HepG2 (cell line): Measurements from ENCODE around the gene BCKDHB. TPM values are rescaled to one million over a fixed set of nuclear protein-coding genes. Genes with fewer than 3 reads are reported as not detected.

ENCODE experiments used
- ATF7 ChIP-seq, 2 experiments: fragments of 450-650 bp in 1 of 2; sonication (generic) in 1 of 2; formaldehyde crosslinking in 1 of 2; IDR thresholded peaks; 2 replicates each; pipeline versions ENCODE4 v1.4.0 to v1.6.1; 2016 to 2020; ENCODE audit warnings: antibody characterized with exemption in 1 of 2, mild to moderate bottlenecking in 1 of 2, missing genetic modification reagents in 1 of 2
- HNRNPK ChIP-seq: fragments of 200-400 bp; formaldehyde crosslinking; IDR thresholded peaks from 2 replicates; pipeline ENCODE4 v1.6.1; 2018; ENCODE audit warnings: low read length, low read depth, moderate library complexity, mild to moderate bottlenecking; ENCODE audit not compliant: poor library complexity, severe bottlenecking
- HOXD1 ChIP-seq: sonication (generic); formaldehyde crosslinking; IDR thresholded peaks from 2 replicates; pipeline ENCODE4 v1.5.0; 2020; ENCODE audit warnings: missing genetic modification reagents
- NFKB2 ChIP-seq: sonication (generic); formaldehyde crosslinking; IDR thresholded peaks from 2 replicates; pipeline ENCODE4 v1.4.0; 2020; ENCODE audit warnings: missing genetic modification reagents, borderline replicate concordance
- REL ChIP-seq: sonication (generic); formaldehyde crosslinking; conservative IDR thresholded peaks from 2 replicates; pipeline ENCODE4 v1.8.0; 2022; ENCODE audit warnings: mild to moderate bottlenecking, missing genetic modification reagents, moderate library complexity
- SRSF4 ChIP-seq: fragments of 200-400 bp; formaldehyde crosslinking; IDR thresholded peaks from one replicate; pipeline ENCODE4 v1.6.1; 2018; ENCODE audit warnings: mild to moderate bottlenecking, low read depth, low read length, moderate library complexity; ENCODE audit not compliant: poor library complexity, severe bottlenecking
- ZNF337 ChIP-seq: sonication (generic); formaldehyde crosslinking; IDR thresholded peaks from 2 replicates; pipeline ENCODE4 v1.5.1; 2020; ENCODE audit warnings: missing genetic modification reagents, low read depth, mild to moderate bottlenecking, borderline replicate concordance
- ZNF383 ChIP-seq: sonication (generic); formaldehyde crosslinking; IDR thresholded peaks from 2 replicates; pipeline ENCODE4 v1.4.0; 2020; ENCODE audit warnings: missing genetic modification reagents, mild to moderate bottlenecking, borderline replicate concordance
- ZNF761 ChIP-seq: sonication (generic); formaldehyde crosslinking; conservative IDR thresholded peaks from 2 replicates; pipeline ENCODE4 v1.4.0; 2020; ENCODE audit warnings: mild to moderate bottlenecking, missing genetic modification reagents
- polyA plus RNA-seq, 8 experiments: library from polyadenylated mRNA; depleted of rRNA in 3 of 8; stranded (reverse) in 7 of 8; unstranded in 1 of 8; fragments of >200 nt; fragmentation: Illumina TruSeq in 4 of 8; extraction: Trizol in 4 of 8; gene quantifications; 2 replicates each; pipeline versions ENCODE4 v1.2.1 to v1.2.3, GENCODE V29; 2011 to 2016; ENCODE audit warnings: low read depth in 4 of 8, missing spikeins in 1 of 8, mixed read lengths in 1 of 8; ENCODE audit not compliant: insufficient read depth in 1 of 8
- total RNA-seq, 5 experiments: library from RNA; depleted of rRNA; stranded (reverse); fragments of >200 nt; fragmentation: Illumina TruSeq; extraction: Trizol; gene quantifications; 2 replicates each; pipeline ENCODE4 v1.2.3, GENCODE V29; 2016; ENCODE audit warnings: low read depth in 1 of 5
- TF ChIP-seq, protein P1 (sequence below): sonication (generic); formaldehyde crosslinking; IDR thresholded peaks from 2 replicates; pipeline ENCODE4 v1.9.0; 2021; ENCODE audit warnings: missing genetic modification reagents, mild to moderate bottlenecking, borderline replicate concordance
- TF ChIP-seq, protein P2 (sequence below): IDR thresholded peaks from 2 replicates; pipeline ENCODE4 v1.6.1; 2016; ENCODE audit warnings: missing compliant biosample characterization, missing genetic modification reagents, borderline replicate concordance
- TF ChIP-seq, protein P3 (sequence below): sonication (generic); formaldehyde crosslinking; IDR thresholded peaks from 2 replicates; pipeline ENCODE4 v1.4.0; 2020; ENCODE audit warnings: low read depth, mild to moderate bottlenecking, missing genetic modification reagents
- TF ChIP-seq, protein P4 (sequence below): sonication (generic); formaldehyde crosslinking; IDR thresholded peaks from 2 replicates; pipeline ENCODE4 v1.8.0; 2022; ENCODE audit warnings: low read depth, missing genetic modification reagents
- TF ChIP-seq, protein P5 (sequence below): IDR thresholded peaks from 2 replicates; pipeline ENCODE4 v1.6.1; 2016; ENCODE audit warnings: low read depth, control low read depth
- TF ChIP-seq, protein P6 (sequence below): sonication (generic); formaldehyde crosslinking; IDR thresholded peaks from 2 replicates; pipeline ENCODE4 v1.8.1; 2023; ENCODE audit warnings: mild to moderate bottlenecking, missing genetic modification reagents
- TF ChIP-seq, protein P7 (sequence below): sonication (generic); formaldehyde crosslinking; IDR thresholded peaks from 2 replicates; pipeline ENCODE4 v1.4.0; 2020; ENCODE audit warnings: missing genetic modification reagents

Gene BCKDHB
- total and polyA plus RNA-seq, 2 of the 13 experiments (the other 11 are each of a cell fraction or from before 2014, with no cell fraction given) = 10.8 to 13.6 TPM

DNA sequence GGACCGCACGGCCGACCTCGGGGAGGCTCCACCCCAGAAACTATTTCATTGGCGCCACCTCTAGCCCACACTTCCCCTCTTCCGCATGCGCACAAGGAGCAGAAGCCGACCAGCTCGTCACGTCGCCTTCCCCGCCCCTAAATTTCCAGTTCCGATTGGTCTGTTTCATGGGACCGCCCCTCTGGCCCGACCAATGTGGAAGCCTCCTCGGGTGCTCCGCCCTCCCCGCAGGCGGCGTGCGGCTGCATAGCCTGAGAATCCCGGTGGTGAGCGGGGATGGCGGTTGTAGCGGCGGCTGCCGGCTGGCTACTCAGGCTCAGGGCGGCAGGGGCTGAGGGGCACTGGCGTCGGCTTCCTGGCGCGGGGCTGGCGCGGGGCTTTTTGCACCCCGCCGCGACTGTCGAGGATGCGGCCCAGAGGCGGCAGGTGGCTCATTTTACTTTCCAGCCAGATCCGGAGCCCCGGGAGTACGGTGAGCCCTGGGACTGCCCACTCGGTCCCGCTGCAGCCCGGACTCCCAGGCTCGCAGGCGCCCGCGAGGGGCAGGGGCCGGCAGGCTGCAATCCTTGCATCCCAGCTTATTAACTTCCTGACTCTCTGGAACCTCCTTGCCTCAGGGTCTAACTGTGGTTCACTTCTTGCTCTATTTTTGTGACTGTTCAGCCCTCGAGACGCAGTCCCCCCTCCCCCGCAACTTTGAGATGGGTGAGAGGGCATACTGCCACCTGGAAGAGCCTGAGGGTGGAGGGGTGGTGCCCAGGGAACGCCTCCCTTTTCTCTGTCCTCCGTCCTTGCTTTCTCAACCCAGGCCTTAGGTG is at the start of gene BCKDHB (continued):
- TF ChIP-seq, protein P1, sequence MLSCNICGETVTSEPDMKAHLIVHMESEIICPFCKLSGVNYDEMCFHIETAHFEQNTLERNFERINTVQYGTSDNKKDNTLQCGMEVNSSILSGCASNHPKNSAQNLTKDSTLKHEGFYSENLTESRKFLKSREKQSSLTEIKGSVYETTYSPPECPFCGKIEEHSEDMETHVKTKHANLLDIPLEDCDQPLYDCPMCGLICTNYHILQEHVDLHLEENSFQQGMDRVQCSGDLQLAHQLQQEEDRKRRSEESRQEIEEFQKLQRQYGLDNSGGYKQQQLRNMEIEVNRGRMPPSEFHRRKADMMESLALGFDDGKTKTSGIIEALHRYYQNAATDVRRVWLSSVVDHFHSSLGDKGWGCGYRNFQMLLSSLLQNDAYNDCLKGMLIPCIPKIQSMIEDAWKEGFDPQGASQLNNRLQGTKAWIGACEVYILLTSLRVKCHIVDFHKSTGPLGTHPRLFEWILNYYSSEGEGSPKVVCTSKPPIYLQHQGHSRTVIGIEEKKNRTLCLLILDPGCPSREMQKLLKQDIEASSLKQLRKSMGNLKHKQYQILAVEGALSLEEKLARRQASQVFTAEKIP (CRISPR knock-in tag) = no peak
- TF ChIP-seq NFKB2 (CRISPR knock-in tag) (peak; percentile 76; the same call in 1 of the 2 replicates), SRSF4 (no peak), HOXD1 (peak; percentile 67; the same call in 1 of the 2 replicates), HNRNPK (no peak), ZNF761 (peak; percentile 70; the same call in 1 of the 2 replicates), ZNF383 (CRISPR knock-in tag) (no peak), ATF7 (IDR thresholded peaks at IDR 0.05) (no peak), ATF7 (CRISPR knock-in tag; IDR thresholded peaks at IDR 0.05) (no peak), REL (CRISPR knock-in tag) (0 out of 2 replicates have a peak, but pooled peaks have one; percentile 67), ZNF337 (CRISPR knock-in tag) (no peak)
- TF ChIP-seq, protein P2, sequence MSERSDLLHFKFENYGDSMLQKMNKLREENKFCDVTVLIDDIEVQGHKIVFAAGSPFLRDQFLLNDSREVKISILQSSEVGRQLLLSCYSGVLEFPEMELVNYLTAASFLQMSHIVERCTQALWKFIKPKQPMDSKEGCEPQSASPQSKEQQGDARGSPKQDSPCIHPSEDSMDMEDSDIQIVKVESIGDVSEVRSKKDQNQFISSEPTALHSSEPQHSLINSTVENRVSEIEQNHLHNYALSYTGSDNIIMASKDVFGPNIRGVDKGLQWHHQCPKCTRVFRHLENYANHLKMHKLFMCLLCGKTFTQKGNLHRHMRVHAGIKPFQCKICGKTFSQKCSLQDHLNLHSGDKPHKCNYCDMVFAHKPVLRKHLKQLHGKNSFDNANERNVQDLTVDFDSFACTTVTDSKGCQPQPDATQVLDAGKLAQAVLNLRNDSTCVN (CRISPR knock-in tag) = peak; percentile 48; the same call in 1 of the 2 replicates
- TF ChIP-seq, protein P3, sequence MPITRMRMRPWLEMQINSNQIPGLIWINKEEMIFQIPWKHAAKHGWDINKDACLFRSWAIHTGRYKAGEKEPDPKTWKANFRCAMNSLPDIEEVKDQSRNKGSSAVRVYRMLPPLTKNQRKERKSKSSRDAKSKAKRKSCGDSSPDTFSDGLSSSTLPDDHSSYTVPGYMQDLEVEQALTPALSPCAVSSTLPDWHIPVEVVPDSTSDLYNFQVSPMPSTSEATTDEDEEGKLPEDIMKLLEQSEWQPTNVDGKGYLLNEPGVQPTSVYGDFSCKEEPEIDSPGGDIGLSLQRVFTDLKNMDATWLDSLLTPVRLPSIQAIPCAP (CRISPR knock-in tag) = no peak
- TF ChIP-seq, protein P4, sequence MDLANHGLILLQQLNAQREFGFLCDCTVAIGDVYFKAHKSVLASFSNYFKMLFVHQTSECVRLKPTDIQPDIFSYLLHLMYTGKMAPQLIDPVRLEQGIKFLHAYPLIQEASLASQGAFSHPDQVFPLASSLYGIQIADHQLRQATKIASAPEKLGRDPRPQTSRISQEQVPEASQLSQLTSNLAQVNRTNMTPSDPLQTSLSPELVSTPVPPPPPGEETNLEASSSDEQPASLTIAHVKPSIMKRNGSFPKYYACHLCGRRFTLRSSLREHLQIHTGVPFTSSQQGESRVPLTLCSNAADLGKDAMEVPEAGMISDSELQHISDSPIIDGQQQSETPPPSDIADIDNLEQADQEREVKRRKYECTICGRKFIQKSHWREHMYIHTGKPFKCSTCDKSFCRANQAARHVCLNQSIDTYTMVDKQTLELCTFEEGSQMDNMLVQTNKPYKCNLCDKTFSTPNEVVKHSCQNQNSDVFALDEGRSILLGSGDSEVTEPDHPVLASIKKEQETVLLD (CRISPR knock-in tag) = no peak
- TF ChIP-seq, protein P5, sequence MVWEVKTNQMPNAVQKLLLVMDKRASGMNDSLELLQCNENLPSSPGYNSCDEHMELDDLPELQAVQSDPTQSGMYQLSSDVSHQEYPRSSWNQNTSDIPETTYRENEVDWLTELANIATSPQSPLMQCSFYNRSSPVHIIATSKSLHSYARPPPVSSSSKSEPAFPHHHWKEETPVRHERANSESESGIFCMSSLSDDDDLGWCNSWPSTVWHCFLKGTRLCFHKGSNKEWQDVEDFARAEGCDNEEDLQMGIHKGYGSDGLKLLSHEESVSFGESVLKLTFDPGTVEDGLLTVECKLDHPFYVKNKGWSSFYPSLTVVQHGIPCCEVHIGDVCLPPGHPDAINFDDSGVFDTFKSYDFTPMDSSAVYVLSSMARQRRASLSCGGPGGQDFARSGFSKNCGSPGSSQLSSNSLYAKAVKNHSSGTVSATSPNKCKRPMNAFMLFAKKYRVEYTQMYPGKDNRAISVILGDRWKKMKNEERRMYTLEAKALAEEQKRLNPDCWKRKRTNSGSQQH (CRISPR knock-in tag) = 0 out of 2 replicates have a peak, but pooled peaks have one; percentile 38
- TF ChIP-seq, protein P6, sequence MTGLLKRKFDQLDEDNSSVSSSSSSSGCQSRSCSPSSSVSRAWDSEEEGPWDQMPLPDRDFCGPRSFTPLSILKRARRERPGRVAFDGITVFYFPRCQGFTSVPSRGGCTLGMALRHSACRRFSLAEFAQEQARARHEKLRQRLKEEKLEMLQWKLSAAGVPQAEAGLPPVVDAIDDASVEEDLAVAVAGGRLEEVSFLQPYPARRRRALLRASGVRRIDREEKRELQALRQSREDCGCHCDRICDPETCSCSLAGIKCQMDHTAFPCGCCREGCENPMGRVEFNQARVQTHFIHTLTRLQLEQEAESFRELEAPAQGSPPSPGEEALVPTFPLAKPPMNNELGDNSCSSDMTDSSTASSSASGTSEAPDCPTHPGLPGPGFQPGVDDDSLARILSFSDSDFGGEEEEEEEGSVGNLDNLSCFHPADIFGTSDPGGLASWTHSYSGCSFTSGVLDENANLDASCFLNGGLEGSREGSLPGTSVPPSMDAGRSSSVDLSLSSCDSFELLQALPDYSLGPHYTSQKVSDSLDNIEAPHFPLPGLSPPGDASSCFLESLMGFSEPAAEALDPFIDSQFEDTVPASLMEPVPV (CRISPR knock-in tag) = peak; percentile 44; the same call in 1 of the 2 replicates
- TF ChIP-seq, protein P7, sequence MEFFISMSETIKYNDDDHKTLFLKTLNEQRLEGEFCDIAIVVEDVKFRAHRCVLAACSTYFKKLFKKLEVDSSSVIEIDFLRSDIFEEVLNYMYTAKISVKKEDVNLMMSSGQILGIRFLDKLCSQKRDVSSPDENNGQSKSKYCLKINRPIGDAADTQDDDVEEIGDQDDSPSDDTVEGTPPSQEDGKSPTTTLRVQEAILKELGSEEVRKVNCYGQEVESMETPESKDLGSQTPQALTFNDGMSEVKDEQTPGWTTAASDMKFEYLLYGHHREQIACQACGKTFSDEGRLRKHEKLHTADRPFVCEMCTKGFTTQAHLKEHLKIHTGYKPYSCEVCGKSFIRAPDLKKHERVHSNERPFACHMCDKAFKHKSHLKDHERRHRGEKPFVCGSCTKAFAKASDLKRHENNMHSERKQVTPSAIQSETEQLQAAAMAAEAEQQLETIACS (CRISPR knock-in tag) = no peak
